Retina (tissue), 1 donor: ENCODE data around the gene MFF.
"Not testable (repeated sequence)": the region's sequence is repeated elsewhere in the genome, so short reads cannot be mapped to it uniquely, and the experiment has no call there.

ENCODE experiments used
- DNase-seq: peaks from one replicate; pipeline ENCODE4 v3.0.0-alpha.2; 2016

Gene MFF

GRCh38 chr2:227337442-227337841 lies 12.4 kb downstream of the MFF start:
- DNase-seq: no peak

GRCh38 chr2:227339098-227339599 lies 14.1 kb downstream of the MFF start:
- no peak for DNase-seq

- DNase-seq: no peak
These were observed 15.1 kb downstream of the MFF start for GRCh38 chr2:227340106-227340505.

GRCh38 chr2:227341553-227341952 lies 16.5 kb downstream of the MFF start:
- DNase-seq: no peak

- no peak for DNase-seq
These were observed 19.2 kb downstream of the MFF start for GRCh38 chr2:227344231-227344630.

GRCh38 chr2:227347117-227347516 lies 22.1 kb downstream of the MFF start:
- DNase-seq: no peak

GRCh38 chr2:227348324-227348723 lies 23.3 kb downstream of the MFF start:
- no peak for DNase-seq

GRCh38 chr2:227349989-227350612 lies 25.1 kb downstream of the MFF start:
- no peak for DNase-seq

- no peak for DNase-seq
These were observed 26.6 kb downstream of the MFF start for GRCh38 chr2:227351639-227352038.

GRCh38 chr2:227360351-227360750 lies 35.3 kb downstream of the MFF start:
- DNase-seq: no peak

- no peak for DNase-seq
These were observed 38.7 kb downstream of the MFF start for GRCh38 chr2:227363756-227364155.

GRCh38 chr2:227364585-227365263 lies 39.7 kb downstream of the MFF start:
- not testable (repeated sequence) for DNase-seq

GRCh38 chr2:227365833-227366232 lies 40.8 kb downstream of the MFF start:
- no peak for DNase-seq

GRCh38 chr2:227366769-227367426 lies 41.8 kb downstream of the MFF start:
- no peak for DNase-seq

- DNase-seq: no peak
These were observed 42.4 kb downstream of the MFF start for GRCh38 chr2:227367427-227367795.

GRCh38 chr2:227368574-227368973 lies 43.5 kb downstream of the MFF start:
- no peak for DNase-seq

- DNase-seq: no peak
These were observed 45.0 kb downstream of the MFF start for GRCh38 chr2:227370092-227370491.

GRCh38 chr2:227370791-227371312 lies 45.8 kb downstream of the MFF start:
- DNase-seq: no peak

GRCh38 chr2:227373389-227373788 lies 48.3 kb downstream of the MFF start:
- DNase-seq: no peak

GRCh38 chr2:227374158-227374557 lies 49.1 kb downstream of the MFF start:
- no peak for DNase-seq

- no peak for DNase-seq
These were observed 51.8 kb downstream of the MFF start for GRCh38 chr2:227376656-227377396.

- DNase-seq: no peak
These were observed 52.7 kb downstream of the MFF start for GRCh38 chr2:227377467-227378351.
